Stimulated activated naive CD8-positive, alpha-beta T cell treated with anti-CD3 and anti-CD28 coated beads, Interleukin-15, amount 100 ng/mL, for 72 hours (primary cell): ENCODE measurements around the gene LCN10.

Source experiments
- ATAC-seq: fragments of 150-1000 bp; cut with Tn5 transposase; 2 replicates; pipeline ENCODE4 v1.10.0; 2021; ENCODE audit warnings: mild to moderate bottlenecking, moderate library complexity
- DNase-seq, 2 donors: peaks; one replicate each; pipeline ENCODE4 v3.0.0; 2021 to 2022
- H3K27ac Mint-ChIP-seq, 2 donors: one replicate each; pipeline ENCODE4 v1.8.0; 2022; ENCODE audit warnings: mild to moderate bottlenecking in 2 of 2, mixed read lengths in 2 of 2, moderate library complexity in 2 of 2
- H3K27me3 Mint-ChIP-seq: one replicate; pipeline ENCODE4 v1.8.0; 2022; ENCODE audit warnings: mixed read lengths
- H3K4me1 Mint-ChIP-seq: one replicate; pipeline ENCODE4 v1.8.0; 2022; ENCODE audit warnings: mild to moderate bottlenecking, mixed read lengths
- H3K4me3 Mint-ChIP-seq, 2 donors: one replicate each; pipeline ENCODE4 v1.8.0; 2022; ENCODE audit warnings: mild to moderate bottlenecking in 2 of 2, mixed read lengths in 2 of 2, moderate library complexity in 1 of 2
- H3K9me3 Mint-ChIP-seq, 2 donors: one replicate each; pipeline ENCODE4 v1.8.0; 2022; ENCODE audit warnings: mixed read lengths in 2 of 2

LCN10 gene

DNA sequence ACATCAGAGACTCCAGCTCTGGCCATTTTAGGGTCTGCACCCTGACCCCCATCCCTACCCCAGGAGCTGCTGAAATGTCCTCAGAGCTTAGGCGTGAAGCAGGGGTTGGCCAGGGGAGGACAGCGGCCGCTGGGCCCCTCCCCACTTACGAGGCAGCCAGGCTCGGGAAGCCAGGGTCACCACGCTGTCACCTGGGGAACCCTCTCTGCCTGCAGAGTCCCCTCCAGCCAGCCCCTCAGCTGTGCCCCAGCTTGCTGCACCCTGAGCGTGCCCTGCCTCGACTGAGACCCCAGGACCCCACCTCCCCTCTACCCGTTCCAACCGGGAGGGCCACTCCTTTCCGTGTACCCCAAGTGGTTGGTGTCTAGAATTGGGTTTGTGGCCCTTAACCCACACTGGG lies 2.7 kb downstream of the LCN10 start:
- no peak for DNase-seq
- no peaks in the 10 kb centered on the region for H3K9me3 Mint-ChIP-seq
- no peak for ATAC-seq
- peaks cover 15% of the 10 kb centered on the region for H3K27me3 Mint-ChIP-seq
- peaks cover 41% of the 10 kb centered on the region for H3K4me1 Mint-ChIP-seq
- no peak overlapping the region for H3K27ac Mint-ChIP-seq
- no peak overlapping the region for H3K4me3 Mint-ChIP-seq

DNA sequence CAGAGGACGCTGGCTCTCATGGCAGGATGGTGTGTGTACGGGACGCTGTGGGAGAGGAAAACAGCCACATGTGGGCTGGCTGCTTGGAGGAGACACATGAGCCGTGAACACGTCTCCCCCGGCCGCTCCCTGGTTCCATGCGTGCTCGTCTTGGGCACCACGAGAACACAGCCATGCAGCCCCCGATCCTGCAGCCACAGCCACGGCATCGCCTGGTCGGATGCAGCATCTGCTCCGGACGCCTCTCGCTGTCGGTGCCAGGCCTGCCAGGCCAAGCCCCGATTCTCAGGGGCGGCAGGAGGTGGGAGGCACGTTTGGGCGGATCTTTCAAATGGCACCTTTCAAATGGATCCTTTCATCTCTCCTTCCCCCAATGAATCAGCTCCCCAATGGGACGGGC lies 3.2 kb downstream of the LCN10 start:
- no peak overlapping the region for H3K4me3 Mint-ChIP-seq
- peaks cover 44% of the 10 kb centered on the region for H3K4me1 Mint-ChIP-seq
- DNase-seq: no peak
- H3K27me3 Mint-ChIP-seq: peaks cover 15% of the 10 kb centered on the region
- ATAC-seq: no peak
- H3K9me3 Mint-ChIP-seq: no peaks in the 10 kb centered on the region
- H3K27ac Mint-ChIP-seq: no peak overlapping the region

DNA sequence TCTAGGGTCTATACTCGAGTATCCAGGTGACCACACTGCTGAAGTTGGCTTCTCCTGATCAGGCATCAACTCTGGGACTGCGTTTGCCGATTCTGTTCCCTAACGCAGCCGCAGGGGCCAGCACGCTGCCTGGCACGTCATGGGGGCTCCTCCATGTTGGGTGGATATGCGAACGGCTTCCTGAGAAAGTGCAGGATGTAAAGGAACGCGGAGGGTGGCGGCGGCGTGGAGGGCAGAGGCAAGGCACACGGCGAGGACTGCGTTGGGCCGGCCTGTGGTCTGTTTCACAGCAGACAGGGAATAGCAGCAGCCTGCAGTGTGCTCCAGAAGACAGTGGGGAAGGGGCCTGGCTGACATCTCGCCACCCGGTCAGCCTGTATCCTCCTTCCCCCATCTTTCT lies 3.8 kb downstream of the LCN10 start:
- ATAC-seq (no peak), DNase-seq (no peak)
- Mint-ChIP-seq H3K4me1 (peaks cover 49% of the 10 kb centered on the region), H3K27ac (no peak overlapping the region), H3K9me3 (no peaks in the 10 kb centered on the region), H3K4me3 (no peak overlapping the region), H3K27me3 (peaks cover 13% of the 10 kb centered on the region)

DNA sequence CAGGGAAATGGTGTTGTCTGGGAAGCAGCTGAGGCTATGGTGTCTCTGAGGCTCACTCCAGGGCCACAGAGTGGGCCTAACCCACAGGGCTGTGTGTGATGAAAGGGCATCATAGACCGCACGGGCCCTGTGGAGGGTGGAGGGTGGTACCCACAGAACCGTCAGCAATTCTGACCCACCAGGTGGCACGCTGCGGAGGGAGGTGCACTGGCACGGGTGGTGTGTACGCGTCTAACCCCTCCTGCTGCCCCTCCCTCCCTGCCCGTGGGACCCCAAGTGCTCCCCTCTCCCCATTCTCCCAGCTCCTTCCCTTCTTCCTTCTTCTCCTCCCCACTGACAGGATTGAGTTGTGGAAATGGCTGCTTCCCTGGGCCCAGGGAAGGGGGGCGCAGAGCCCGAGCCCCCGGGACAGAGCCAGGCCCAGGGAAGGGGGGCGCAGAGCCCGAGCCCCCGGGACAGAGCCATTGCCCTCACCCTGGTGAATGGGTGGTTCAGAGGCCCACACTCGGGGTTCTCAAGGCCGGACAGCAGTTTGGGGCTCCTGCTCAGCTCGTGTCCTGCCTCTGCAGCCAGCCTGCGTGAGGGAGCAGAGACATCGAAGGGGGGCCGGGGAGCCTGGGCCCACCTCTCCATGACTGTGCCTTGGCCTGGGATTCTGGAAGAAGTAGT lies 6.8 kb downstream of the LCN10 start:
- ATAC-seq: peak; percentile 16

DNA sequence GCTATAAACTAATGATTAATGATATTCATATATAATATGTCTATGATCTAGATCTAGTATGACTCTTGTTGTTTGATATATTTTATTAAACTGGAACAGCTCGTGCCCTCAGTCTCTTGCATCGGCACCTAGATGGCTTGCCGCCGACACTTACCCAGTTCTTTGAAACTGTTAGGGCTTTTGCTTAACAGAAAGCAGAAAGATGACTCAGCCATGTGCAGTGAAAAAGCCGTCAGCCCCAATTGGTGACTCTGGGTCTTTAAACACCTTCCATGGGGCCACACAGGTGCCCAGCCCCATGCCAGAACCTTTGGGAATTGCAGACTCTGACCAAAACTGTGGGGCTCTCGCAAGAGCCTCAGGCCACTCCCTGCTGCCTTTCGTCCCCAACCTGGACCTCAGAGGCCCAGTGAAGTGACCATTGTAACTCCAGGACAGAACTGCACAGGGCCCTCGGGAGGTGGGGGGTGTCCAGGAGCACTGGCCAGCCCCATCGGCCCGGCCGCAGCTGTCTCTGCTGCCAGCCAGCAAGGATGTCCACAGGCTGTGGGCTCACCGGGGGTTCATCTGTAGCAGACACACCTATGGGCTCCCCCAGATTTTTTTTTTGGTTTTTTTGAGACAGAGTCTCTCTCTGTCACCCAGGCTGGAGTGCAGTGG lies 7.8 kb downstream of the LCN10 start:
- H3K4me1 Mint-ChIP-seq: peaks cover 38% of the 10 kb centered on the region
- no peaks in the 10 kb centered on the region for H3K9me3 Mint-ChIP-seq
- H3K27me3 Mint-ChIP-seq: no peaks in the 10 kb centered on the region
- H3K27ac Mint-ChIP-seq: no peak overlapping the region
- peak; percentile 70 for ATAC-seq
- DNase-seq: no peak
- no peak overlapping the region for H3K4me3 Mint-ChIP-seq

More for the DNA sequence above, 6.8 kb downstream of the LCN10 start:
- H3K27me3 Mint-ChIP-seq: no peaks in the 10 kb centered on the region
- no peak overlapping the region for H3K4me3 Mint-ChIP-seq
- no peaks in the 10 kb centered on the region for H3K9me3 Mint-ChIP-seq
- no peak for DNase-seq
- no peak overlapping the region for H3K27ac Mint-ChIP-seq
- H3K4me1 Mint-ChIP-seq: peaks cover 46% of the 10 kb centered on the region

DNA sequence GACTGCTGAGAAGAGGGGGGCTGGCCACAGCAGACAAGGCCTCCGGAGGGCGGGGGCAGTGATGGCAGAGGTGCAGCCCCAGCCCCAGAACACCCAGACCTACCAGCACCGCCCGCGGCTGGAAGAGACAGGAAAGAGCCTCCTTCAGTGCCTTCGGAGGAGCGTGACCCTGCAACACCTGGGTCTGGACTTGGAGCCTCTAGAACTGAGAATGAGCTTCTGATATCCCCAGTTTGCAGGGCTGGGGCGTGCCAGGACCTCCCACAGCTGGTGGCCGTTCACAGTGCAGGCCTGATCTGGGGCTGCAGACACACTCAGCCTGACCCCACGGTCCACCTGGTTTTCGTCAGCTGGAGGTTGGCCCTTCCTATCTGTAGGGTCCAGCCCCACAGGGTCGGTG lies 9.1 kb downstream of the LCN10 start:
- no peak overlapping the region for H3K4me3 Mint-ChIP-seq
- no peak for ATAC-seq

DNA sequence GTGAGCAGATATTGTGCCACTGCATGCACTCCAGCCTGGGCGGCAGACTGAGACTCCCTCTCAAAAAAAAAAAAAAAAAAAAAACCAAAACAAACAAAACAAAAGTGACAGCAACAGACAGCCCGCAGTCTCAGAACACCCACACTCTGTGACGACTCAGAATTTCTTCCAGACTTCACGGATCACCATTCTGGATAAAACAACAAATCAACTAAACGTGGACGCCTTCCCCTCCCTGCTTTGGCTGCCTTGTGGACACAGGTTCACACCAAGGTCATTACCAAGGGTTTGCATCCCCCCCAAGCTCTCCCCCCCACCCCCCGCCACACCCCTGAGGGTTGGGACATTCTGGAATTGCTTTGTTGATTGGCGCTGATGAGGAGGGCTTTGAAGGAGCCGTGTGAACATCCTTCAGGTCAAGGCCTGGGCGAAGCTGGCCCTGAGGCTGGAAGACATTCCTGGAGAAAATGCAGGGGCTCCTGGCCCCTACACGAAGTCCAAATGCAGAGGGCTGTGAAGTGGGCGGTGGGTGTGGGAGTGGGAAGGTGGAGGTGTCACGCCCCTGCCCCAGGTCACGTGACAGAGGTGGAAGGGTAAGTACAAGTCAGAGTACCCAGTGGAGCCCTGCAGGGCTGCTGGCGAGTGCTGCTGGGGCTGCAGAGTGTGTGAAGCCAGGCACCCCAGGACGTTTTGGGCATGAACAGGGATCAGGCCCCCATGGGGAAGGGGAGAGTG lies 10.1 kb downstream of the LCN10 start:
- Mint-ChIP-seq H3K27ac (no peak overlapping the region), H3K9me3 (no peaks in the 10 kb centered on the region), H3K4me1 (peaks cover 34% of the 10 kb centered on the region), H3K4me3 (no peak overlapping the region), H3K27me3 (no peaks in the 10 kb centered on the region)
- DNase-seq (no peak), ATAC-seq (no peak)

More for the DNA sequence above, 9.1 kb downstream of the LCN10 start:
- H3K4me1 Mint-ChIP-seq: peaks cover 37% of the 10 kb centered on the region
- no peaks in the 10 kb centered on the region for H3K9me3 Mint-ChIP-seq
- no peaks in the 10 kb centered on the region for H3K27me3 Mint-ChIP-seq
- no peak for DNase-seq
- H3K27ac Mint-ChIP-seq: no peak overlapping the region

DNA sequence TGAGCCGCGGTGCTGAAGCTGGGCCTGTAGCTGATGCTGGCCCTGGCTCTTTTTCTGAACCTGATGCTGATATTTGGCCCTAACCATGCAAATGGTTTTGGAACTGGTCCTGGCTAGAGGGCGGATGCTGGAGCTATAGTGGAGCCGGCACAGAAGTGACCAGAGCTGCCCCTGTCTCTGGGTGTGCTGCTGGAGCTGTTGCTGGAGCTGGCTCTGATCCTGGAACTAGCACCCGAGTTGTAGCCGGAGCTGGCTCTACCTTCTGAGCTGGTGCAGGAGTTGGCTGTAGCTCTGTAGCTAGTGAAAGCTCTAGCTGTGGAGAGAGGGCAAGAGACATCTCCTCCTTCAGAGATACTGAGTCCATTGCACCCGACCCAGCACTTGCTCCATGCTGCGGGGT lies 12.8 kb downstream of the LCN10 start:
- no peaks in the 10 kb centered on the region for H3K27me3 Mint-ChIP-seq
- peak overlapping the region; percentile 67 to 69 for H3K4me3 Mint-ChIP-seq
- H3K4me1 Mint-ChIP-seq: peaks cover 55% of the 10 kb centered on the region
- no peak overlapping the region for H3K27ac Mint-ChIP-seq
- no peak for ATAC-seq
- DNase-seq: no peak
- H3K9me3 Mint-ChIP-seq: no peaks in the 10 kb centered on the region

DNA sequence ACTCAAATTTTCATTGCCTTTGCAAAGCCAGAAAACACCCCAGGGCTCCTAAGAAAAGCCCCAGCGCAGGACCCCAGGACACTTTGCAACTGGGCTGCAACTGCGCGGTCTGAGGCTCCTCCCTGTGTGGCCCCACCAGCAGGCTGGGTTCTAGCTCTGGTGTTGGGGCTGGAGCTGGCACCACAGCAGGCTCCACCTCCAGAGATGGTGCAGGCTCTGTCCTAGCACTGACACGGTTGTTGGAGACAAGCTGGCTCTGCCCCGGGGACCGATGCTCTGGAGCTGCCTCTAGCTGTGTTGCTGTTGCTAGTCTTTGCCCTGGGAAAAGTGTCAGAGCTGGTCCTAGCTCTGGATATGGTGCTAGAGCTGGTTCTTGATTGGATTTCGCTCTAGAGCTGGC lies 13.6 kb downstream of the LCN10 start:
- no peak overlapping the region for H3K27ac Mint-ChIP-seq
- ATAC-seq (no peak), DNase-seq (no peak)
- peaks cover 55% of the 10 kb centered on the region for H3K4me1 Mint-ChIP-seq
- H3K9me3 Mint-ChIP-seq: no peaks in the 10 kb centered on the region
- no peaks in the 10 kb centered on the region for H3K27me3 Mint-ChIP-seq
- peak overlapping the region; percentile 67 to 69 for H3K4me3 Mint-ChIP-seq

DNA sequence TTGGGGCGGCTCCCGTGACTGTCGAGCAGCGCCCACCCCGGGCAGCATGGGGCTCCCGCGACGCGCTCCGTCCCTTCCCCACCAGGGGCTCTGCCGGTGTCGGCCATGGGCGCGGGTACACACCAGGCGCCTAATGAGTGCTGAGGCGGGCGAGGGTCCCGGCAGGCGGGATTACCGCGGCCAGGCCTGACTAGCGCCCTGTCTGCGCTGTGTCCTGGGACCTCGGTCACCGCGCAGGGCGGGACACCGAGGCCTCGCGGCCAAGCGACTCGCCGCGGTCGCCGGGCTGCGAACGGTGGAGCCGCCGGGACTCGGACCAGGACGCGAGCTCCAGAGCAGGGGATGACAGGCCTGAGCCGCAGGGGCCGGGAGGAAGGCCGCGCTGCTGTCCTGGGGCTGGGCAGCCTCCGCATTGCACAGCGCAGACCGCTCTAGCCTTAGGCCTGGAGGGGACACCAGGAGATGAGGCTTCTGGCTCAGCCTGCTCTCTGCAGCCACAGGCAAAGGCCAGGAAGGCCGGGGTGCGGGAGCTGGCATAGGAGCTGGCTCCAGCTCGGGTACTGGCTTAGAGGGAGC lies 14.1 kb downstream of the LCN10 start:
- Mint-ChIP-seq H3K4me1 (peaks cover 56% of the 10 kb centered on the region), H3K27ac (peak overlapping the region in 1 of 2 donors; percentile 95), H3K9me3 (no peaks in the 10 kb centered on the region), H3K4me3 (peak overlapping the region; percentile 67 to 69), H3K27me3 (no peaks in the 10 kb centered on the region)
- DNase-seq: no peak
- peak; percentile 40 for ATAC-seq

DNA sequence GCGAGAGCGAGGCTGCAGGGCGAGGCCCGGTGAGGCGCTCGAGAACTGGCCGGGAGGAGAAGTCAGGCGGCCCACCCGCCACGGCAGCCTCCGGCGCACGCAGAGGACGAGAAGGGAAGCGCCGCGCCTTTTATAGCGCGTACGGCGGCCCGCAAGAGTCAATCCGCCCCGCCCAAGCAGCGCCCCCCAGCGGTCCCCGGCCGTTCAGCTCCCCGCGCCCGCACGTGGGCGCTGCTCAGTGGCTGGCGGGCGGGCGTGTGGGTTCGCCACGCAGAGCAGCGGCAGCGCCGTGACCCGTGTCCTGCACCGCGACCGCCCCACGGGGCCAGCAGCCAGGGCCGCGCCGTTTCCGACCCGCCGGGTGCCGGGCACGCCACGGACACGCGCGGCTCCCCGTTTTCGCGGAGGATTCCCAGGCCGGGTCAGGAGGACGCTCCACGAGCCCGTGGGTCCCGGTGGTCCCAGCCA lies 14.6 kb downstream of the LCN10 start:
- peak overlapping the region; percentile 95 to 98 for H3K4me3 Mint-ChIP-seq
- ATAC-seq: peak; percentile 78
- H3K4me1 Mint-ChIP-seq: peaks cover 61% of the 10 kb centered on the region
- peak overlapping the region in 1 of 2 donors; percentile 95 for H3K27ac Mint-ChIP-seq
- DNase-seq: peak; percentile 94 to 96
- H3K27me3 Mint-ChIP-seq: no peaks in the 10 kb centered on the region
- no peaks in the 10 kb centered on the region for H3K9me3 Mint-ChIP-seq

DNA sequence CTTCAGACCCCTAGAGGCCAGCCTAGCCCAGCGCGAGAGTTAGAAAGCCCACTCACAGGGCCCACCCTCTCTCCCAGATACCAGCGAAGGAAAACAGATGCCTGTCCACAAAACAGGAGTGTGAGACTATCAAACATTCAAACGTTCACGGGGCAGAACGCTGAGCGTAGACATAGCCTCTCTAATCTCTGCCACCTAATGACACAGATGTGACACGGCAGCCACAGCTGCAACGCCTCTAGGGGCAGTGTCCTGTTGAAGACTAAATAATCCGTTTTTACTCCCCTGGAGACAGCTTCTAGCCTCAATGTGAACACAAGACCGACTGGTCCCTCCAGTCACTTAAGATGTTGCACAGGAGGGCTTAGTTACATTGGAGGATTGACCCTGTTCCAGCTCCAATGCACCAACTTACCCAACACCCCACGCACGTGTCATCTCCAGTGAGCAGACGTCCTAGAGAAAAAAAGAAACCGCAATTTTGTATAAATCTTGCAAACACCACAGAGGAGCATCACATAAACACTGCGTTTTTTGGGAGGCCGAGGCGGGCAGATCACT lies 16.0 kb downstream of the LCN10 start:
- H3K4me3 Mint-ChIP-seq: peak overlapping the region; percentile 95 to 98
- H3K27me3 Mint-ChIP-seq: no peaks in the 10 kb centered on the region
- peak overlapping the region; percentile 98 to 99 for H3K27ac Mint-ChIP-seq
- peaks cover 52% of the 10 kb centered on the region for H3K4me1 Mint-ChIP-seq
- H3K9me3 Mint-ChIP-seq: no peaks in the 10 kb centered on the region
- DNase-seq (peak; percentile 44 to 59), ATAC-seq (peak; percentile 71)

DNA sequence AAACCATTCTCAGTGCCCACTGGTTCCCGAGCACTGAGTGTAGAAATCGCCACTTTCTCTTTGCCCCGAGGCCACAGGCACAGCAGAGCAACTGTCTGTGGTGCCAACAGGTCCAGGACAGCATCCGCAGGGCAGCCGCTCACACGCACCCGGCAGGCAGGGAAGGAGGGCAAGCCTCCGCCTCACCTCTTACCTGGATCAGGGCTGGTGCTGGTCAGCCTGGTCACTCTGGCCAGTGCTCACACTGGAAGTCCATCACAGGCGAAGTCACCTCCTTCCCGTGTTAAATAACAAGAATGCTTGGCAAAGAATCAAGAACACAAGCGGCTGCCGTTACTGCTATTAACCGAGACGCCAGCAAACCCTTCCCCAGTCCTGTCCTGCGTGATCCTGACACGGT lies 16.6 kb downstream of the LCN10 start:
- H3K27ac Mint-ChIP-seq: peak overlapping the region; percentile 98 to 99
- no peak for ATAC-seq
- no peaks in the 10 kb centered on the region for H3K9me3 Mint-ChIP-seq
- H3K4me3 Mint-ChIP-seq: peak overlapping the region; percentile 95 to 98
- no peaks in the 10 kb centered on the region for H3K27me3 Mint-ChIP-seq
- DNase-seq: no peak
- H3K4me1 Mint-ChIP-seq: peaks cover 54% of the 10 kb centered on the region

DNA sequence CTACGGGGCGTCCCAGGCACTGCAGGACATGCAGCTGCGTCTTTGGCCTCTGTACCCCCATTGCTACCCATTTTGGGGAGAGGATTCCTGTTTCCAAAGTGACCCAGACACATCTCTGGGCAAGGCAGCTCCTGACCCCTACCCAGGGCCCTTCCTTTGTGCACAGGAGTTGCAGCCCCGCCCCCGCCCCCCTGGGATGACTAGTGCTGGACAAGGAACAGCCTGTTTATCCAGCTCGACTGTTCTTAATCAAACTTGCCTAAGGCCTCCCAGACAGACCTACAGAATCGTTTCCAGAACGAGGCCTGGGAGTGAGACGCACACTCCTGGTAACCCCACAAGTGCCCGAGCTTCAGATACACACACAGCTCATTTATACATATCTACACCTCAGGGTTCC lies 17.1 kb downstream of the LCN10 start:
- H3K27me3 Mint-ChIP-seq: no peaks in the 10 kb centered on the region
- ATAC-seq: no peak
- H3K9me3 Mint-ChIP-seq: no peaks in the 10 kb centered on the region
- peak overlapping the region; percentile 95 to 98 for H3K4me3 Mint-ChIP-seq
- DNase-seq: no peak
- H3K4me1 Mint-ChIP-seq: peaks cover 56% of the 10 kb centered on the region
- no peak overlapping the region for H3K27ac Mint-ChIP-seq

DNA sequence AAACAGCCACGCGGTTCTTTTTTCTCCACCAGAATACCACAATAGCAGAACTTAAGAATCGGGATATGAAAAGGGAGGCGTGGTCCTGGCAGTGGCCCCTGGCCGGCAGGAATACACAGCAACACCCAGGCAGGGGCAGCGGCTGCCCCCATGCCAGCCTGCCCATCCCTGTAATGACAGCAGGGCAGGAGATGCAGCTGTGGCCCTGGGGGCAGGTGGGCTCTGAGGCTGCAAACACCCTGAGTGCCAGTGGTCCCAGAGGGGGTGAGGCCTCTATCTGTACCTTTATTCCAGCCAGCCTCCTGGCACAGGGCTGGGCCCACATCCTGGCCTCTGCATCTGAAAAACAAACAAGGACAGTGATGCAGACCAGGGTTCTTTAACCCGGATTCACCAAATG lies 18.0 kb downstream of the LCN10 start:
- Mint-ChIP-seq H3K4me1 (peaks cover 56% of the 10 kb centered on the region), H3K27me3 (no peaks in the 10 kb centered on the region), H3K27ac (peak overlapping the region in 1 of 2 donors; percentile 57), H3K9me3 (no peaks in the 10 kb centered on the region), H3K4me3 (peak overlapping the region in 1 of 2 donors; percentile 26)
- DNase-seq (no peak), ATAC-seq (no peak)
